ENCODE data around the gene ZNF81. TPM values are rescaled to one million over a fixed set of nuclear protein-coding genes. Genes with fewer than 3 reads are reported as not detected.
"Not testable (repeated sequence)": the region's sequence is repeated elsewhere in the genome, so short reads cannot be mapped to it uniquely, and the experiment has no call there.

The ZNF81 gene
- 8.3 TPM for total RNA-seq
- long read RNA-seq, partial matches to known transcripts = 0 of 3 reads
- long read RNA-seq, other reads (novel, unspliced or antisense) = 3 of 3 reads

DNA sequence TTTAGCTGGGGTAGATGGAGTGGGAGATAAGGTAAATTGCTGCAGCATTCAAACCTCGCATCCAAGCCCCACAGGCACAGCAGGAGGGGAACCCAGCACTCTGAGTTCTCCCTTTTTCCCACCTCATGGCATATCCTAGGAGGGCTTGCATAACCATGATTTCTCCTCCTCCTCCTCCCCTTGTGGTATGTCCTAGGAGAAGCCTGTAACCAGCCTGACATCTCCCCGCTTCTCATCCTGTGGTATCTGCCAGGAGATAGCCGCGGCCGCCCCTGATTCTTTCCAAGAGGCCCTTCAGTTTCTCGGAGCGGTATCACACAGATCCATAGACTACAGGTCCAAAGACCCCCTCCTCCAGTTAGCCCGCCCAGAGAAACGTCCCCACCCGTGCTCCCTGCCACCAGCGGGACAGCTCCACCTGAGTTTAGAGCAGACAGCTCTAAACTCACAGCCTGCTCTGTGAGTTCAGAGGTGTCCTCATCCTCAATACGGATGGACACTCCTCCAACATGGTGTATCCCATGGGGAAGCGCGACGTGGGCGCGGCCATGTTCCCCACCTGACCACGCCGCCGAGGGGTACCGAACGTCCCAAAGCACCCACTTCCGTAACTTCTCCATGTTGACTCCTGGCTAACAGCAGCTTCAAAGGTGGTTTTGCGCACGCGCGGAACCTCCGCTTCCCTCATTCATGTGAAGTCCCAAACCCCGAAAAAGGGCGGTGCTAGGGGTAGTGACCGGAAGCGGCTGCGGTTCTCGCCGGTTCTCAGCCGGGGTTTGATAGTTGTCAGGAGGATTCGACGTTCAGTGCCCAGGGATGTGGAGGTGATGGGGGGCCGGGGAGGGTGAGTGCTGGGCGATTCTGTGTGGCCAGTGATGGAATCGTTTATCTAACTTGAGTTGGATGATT, at the start of gene ZNF81:
ZNF81 (plus strand) TSS at position 739 of the 909 bp plus-strand sequence. CDS start 9,366 bp downstream, outside the sequence.
- peak; percentile 95 for DNase-seq (ENCODE audit: low spot score)

- no peak for DNase-seq (ENCODE audit: low spot score)
These were observed 40.2 kb upstream of the ZNF81 start for GRCh38 chrX:47796433-47796906.

DNA sequence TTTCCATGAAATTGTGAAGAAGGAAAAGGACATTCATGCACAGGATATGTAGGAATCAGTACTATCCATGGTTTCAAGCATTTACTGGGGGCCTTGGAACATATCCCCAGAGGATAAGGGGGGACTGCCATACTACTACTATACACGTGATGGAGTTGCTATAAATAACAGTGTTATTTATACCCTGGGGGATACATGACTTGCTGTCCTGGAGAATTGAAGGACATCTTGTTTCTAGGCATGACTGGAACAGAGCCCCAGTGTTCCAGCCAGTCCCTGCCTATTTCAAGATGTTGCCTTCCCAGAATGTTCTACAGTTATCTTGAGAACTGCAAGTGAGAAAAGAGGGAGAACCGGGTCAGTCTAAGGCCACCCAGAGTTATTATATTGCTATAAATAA, 39.6 kb upstream of the ZNF81 start:
- no peak for DNase-seq (ENCODE audit: low spot score)

DNA sequence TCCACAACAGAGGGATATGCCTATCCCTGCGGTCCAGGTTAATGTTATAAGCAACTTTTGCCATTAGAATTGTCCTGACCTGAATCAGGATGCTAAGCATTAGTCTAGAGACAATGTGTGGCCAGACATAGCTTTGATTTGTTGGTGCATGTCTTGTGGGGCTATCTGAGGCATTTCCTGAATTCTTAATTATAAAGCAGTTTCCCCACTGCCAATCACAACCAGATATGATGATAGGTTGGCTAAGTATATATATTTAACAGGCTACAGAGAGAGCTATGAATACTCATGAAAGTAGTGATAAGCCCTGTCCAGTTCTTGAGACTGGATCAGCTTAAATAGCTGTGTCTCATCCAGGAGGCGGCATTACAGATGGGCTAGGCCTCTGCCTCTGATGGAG, 37.8 kb upstream of the ZNF81 start:
- no peak for DNase-seq (ENCODE audit: low spot score)

- DNase-seq (ENCODE audit: low spot score) = no peak
These were observed 34.1 kb upstream of the ZNF81 start for GRCh38 chrX:47802589-47802988.

GRCh38 chrX:47803103-47803502, 33.6 kb upstream of the ZNF81 start:
- not testable (repeated sequence) for DNase-seq (ENCODE audit: low spot score)

DNA sequence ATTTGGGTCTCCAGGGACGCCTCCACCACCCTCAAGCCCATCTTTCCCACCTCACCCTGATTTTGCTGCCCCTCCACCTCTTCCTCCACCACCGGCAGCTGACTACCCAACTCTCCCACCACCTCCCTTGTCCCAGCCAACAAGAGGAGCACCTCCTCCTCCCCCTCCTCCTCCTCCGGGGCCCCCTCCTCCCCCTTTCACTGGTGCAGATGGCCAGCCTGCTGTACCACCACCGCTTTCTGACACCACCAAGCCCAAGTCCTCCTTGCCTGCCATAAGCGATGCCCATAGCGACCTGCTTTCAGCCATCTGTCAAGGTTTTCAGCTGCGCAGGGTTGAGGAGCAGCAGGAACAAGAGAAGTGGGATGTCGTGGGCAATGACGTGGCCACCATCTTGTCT, 32.4 kb upstream of the ZNF81 start:
- DNase-seq (ENCODE audit: low spot score) = no peak

DNA sequence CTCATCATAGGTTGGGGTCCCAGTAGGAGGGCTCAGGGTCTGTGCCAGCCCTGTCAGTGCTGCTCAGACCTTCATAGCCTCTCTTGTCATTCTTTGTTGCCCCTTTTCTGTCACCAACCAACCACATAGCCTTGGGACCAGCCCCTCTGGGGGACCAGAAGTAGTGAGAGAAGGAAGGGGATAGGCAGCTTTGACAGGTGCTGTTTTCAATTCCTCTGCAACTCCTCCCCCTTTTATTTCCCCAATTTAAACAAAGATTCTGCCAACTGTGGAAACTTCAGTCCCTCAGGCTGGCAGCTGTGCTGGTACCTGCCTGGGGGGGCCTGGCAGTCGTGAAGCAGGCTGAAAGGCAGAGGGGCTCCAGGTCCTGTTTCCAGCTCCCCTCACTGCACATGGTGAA, 30.9 kb upstream of the ZNF81 start:
- DNase-seq (ENCODE audit: low spot score) = not testable (repeated sequence)

DNA sequence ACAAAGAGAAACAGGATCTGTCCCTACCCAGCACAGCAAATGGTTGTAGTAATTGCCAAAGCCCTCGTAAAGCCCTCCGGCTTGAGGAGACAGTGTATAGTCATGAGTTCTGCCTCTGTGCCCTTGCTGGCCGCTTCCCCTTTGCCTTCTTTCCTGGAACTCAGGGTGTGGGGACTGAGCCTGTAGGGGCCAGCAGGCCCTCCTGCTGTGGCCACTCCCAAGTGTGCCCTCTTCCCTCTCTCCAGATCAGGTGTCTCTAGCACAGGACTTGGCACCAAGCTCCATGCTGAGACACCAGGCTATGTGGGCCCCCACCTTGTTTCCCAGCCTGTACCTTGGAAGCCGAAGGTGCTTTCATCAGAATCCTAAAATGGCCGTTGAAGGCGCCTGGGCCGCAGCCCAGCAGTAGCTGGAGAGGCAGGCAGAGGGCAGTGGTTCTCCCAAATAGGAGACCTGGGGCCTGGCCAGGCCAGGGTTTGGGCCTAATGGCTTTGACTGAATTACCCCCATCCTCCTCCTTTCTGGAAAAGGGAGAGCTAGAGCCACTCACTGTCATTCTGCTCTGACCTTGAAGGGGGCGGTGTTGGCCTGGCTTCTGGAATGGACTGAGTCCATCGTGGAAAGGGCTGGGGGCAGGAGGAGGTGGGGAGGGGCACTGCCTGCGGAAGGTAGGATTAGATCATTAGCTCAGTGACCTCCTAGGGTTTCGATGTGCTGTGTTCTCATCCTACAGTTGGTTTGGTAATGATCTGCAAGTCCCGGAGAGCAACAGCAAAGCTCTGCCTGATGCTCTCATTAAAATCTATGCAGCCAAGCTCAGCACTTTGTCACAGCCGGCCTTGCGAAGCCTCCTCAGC, 30.1 kb upstream of the ZNF81 start:
- not testable (repeated sequence) for DNase-seq (ENCODE audit: low spot score)

DNA sequence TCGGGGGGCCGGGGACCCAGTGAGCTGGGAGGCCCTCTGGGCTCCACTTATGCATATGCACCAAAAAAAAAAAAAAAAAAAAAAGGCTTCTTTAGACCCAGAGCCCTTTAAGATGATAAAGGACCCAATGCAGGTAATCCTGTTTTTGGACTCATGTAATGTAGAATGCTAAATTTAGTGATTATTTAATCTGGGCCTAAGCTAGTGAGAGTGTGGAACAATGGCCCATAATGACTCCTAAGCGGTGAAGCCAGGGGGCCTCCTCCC, 29.5 kb upstream of the ZNF81 start:
- not testable (repeated sequence) for DNase-seq (ENCODE audit: low spot score)

DNA sequence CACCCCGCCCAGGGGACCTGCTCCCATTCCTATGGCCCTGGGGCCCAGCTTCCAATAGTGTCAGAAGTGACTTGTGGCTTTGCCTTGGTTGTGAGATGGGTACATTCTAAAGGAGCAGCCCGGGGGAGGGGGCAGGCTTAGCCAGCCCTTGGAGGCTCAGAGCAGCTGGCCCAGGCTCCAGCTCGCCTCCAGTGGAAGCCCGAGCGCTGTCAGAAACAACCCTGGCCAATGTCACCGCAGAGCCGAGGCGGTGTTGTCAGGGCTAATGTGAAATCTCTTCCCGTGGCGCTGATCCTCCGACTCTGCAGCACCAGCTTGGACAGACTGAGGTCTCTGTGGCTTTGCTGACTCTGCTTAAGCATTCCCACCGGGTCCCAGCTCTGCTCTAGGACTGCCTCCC, 29.2 kb upstream of the ZNF81 start:
- no peak for DNase-seq (ENCODE audit: low spot score)

- no peak for DNase-seq (ENCODE audit: low spot score)
These were observed 27.6 kb upstream of the ZNF81 start for GRCh38 chrX:47808904-47809788.

GRCh38 chrX:47814851-47815250, 21.9 kb upstream of the ZNF81 start:
- DNase-seq (ENCODE audit: low spot score) = no peak

- DNase-seq (ENCODE audit: low spot score) = no peak
These were observed 20.5 kb upstream of the ZNF81 start for GRCh38 chrX:47815901-47816845.

DNA sequence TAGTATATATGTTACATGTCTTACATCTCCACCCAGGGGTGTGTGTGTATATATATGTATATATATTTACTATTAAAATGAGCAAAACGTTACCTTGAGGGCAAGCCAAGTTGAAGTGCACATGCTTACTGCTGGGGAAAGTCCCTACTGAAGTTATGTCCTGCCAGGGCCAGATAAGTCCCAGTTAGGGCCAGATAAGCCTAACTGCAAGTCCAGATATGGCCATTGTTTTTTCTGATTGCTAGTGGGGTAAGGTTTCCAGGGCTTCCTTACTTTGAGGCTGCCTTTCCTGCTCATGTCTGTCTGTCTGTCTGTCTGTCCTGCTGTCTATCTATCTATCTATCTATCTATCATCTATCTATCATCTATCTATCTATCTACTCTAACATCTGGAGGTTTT, 19.3 kb upstream of the ZNF81 start:
- no peak for DNase-seq (ENCODE audit: low spot score)

- no peak for DNase-seq (ENCODE audit: low spot score)
These were observed 18.8 kb upstream of the ZNF81 start for GRCh38 chrX:47817897-47818296.

DNA sequence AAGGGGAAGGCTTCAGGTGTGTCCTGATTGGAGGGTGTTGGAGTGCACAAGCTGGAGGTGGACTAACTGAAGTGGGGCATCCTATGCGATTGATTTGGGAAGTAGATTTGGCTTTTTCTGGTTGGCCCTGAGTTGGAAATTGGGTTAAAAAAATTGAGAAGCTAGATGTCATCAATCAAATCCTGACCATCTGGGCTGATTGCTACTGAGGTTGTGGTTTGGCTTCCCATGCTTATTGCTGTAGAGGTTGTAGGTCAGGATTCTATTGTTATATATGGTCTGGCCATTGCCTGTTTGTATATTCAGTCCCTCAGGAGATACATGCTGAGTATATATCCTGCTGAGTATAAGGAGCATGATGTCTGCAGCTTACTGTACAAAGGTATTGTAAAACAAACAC, 7.7 kb upstream of the ZNF81 start:
- DNase-seq (ENCODE audit: low spot score) = no peak

DNA sequence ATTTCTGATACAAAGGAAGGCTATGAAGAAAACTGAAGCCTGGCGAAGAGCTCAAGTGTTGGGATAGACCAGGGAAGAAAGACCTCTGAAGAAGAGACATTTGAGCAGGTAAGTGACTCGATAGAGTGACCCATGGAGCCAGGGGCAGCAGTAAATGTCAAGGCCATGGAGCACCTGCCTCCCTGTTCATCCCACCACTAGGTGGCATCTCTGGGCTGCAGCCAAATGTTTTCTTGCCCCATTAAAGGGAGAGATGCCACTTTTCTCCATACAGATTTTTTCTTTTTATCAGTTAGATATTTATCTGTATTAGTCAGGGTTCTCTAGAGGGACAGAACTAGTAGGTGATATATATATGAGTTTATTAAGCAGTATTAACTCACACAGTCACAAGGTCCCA, 4.9 kb upstream of the ZNF81 start:
- no peak for DNase-seq (ENCODE audit: low spot score)

DNA sequence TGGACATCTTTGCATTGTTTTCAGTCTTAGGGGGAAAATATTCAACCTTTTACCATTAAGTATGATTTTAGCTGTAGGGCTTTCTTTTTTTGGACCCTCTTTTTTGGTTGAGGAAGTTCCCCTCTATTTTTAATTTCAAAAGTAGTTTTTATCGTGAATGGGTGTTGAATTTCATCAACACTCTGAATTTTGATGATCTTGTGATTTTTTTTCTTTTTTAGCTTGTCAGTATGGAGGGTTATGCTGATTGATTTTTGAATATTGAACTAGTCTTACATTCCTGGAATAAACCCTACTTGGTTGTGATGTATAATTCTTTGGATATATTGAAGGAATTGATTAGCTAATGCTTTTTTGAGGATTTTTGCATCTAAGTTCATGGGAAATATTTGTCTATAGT, 1.7 kb downstream of the ZNF81 start:
- DNase-seq (ENCODE audit: low spot score) = no peak

GRCh38 chrX:47840111-47840510, 3.4 kb downstream of the ZNF81 start:
- DNase-seq (ENCODE audit: low spot score) = no peak
